NOMO-1 treated with DMSO at 0.1 percent for 48 hours (cell line): ENCODE results near the gene GZMM.
"Not testable (repeated sequence)": the region's sequence is repeated elsewhere in the genome, so short reads cannot be mapped to it uniquely, and the experiment has no call there.

Source experiments
- DNase-seq: peaks from one replicate; lab custom pipeline; 2025; ENCODE audit not compliant: unreplicated experiment; lab: John Stamatoyannopoulos, UW

Gene GZMM

GRCh38 chr19:580274-580835 lies 36.5 kb downstream of the GZMM start:
- DNase-seq, result no peak

DNA sequence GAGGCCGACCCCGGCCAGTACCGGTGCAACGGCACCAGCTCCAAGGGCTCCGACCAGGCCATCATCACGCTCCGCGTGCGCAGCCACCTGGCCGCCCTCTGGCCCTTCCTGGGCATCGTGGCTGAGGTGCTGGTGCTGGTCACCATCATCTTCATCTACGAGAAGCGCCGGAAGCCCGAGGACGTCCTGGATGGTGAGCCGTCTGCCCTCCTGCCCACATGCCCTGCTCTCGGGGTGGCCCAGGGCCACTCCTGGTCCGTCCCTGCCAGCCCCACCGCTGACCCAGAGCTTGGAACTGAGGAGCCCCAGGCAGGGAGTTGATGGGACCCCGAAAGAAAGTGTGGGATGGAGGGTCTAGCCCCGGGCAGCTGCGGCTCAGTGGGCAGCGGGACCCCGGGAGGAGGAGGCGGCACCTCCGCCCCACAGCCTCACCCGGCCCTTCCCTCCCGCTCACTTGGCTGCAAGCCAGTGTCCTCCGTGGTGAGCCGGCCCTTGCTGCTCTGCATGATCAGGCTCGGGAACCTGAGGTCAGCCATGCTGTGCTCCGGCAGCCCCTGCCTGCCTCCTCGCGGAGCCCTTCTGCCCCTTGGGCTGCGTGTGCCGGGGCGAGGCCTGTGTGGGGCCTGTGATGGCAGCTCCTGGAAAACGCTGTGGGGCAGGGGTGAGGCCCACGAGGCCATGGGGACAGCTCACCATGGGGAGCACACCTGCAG lies 37.7 kb downstream of the GZMM start:
- DNase-seq, result no peak

DNA sequence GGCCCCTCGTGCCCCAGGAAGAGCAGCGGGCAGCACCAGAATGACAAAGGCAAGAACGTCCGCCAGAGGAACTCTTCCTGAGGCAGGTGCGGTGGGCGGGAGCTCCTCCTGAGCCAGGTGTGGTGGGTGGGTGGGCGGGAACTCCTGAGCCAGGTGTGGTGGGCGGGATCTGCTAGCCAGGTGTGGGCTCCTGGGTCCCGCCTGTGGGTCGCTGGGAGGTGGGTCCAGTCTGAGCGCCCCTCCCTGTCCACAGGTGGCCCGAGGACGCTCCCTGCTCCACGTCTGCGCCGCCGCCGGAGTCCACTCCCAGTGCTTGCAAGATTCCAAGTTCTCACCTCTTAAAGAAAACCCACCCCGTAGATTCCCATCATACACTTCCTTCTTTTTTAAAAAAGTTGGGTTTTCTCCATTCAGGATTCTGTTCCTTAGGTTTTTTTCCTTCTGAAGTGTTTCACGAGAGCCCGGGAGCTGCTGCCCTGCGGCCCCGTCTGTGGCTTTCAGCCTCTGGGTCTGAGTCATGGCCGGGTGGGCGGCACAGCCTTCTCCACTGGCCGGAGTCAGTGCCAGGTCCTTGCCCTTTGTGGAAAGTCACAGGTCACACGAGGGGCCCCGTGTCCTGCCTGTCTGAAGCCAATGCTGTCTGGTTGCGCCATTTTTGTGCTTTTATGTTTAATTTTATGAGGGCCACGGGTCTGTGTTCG lies 38.8 kb downstream of the GZMM start:
- DNase-seq, result no peak

- DNase-seq, result no peak
Observed at GRCh38 chr19:583198-583967, 39.5 kb downstream of the GZMM start.

- no peak for DNase-seq
Observed at GRCh38 chr19:583968-584239, 40.1 kb downstream of the GZMM start.

GRCh38 chr19:584240-585001 lies 40.6 kb downstream of the GZMM start:
- DNase-seq, result no peak

DNA sequence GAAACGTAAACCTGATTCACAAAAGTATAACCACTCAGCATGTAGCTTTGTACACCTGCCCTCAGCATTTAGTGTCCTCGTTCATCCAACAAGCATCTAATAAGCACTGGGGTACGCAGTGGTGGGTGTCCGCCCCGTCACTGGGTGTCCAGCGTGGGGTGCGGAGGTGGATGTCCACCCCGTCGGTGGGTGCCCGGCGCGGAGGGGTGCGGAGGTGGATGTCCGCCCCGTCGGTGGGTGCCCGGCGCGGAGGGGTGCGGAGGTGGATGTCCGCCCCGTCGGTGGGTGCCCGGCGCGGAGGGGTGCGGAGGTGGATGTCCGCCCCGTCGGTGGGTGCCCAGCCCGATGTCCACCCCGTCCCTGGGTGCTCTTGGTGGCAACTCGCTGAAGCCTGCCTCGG lies 41.3 kb downstream of the GZMM start:
- DNase-seq, result not testable (repeated sequence)

DNA sequence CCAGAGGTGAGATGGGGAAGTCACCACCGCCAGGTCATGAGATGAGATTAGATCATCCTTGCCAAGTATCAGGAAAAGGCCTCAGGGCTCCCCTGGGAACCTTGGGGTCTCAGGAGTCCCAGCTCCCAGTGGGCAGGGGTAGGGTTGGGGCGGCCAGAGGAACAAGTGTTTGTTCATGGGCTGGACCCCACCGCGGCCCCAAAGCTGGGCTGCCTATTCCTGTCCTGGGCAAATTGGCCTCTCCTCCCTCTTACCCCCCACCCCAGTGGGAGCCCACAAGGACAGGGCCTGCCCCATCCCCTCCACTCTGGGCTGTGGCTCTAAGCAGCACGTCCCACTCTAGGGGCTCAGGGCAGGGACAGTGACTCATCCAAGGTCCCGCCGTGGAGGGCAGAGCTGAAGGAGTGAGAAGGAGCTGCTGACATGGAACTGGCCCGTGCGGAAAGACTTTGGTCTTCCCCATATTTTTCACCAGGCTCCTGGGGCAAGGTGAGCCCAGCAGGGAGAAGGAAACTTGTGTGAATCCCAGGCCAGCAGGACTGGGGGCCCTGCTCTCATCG lies 41.8 kb downstream of the GZMM start:
- no peak for DNase-seq

DNA sequence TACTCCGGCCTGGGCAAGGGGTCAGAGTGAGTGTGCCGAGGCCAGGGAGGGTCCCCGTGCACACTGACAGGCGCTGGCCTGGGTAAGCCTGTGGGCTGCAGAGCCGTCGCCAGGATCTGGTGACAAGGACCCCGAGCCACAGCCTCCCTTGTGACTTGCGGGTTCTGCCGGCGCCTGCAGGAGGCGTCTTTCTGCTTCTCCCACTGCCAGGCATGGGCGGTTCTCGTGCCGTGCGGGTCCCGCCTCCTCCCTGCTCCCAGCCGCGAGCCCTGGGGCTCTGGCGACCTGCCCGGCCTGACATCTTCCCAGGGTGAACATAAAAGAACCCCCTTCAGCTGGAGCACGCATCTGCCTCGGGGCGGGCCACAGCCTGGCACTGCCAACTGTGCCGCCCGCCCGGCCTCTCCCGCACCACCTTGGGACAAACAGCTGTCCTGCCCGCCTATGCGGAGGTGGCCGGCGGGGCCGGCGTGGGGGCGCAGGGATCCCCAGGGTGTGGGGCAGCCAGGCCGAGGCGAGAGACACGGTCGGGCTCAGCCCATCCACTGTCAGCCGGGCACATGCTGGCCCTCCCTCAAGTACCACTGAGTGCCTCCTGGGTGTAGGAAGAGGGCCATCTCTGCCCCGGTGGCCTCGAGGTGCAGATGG lies 44.4 kb downstream of the GZMM start:
- DNase-seq, result peak; percentile 52

GRCh38 chr19:588741-589692 lies 45.2 kb downstream of the GZMM start:
- no peak for DNase-seq

DNA sequence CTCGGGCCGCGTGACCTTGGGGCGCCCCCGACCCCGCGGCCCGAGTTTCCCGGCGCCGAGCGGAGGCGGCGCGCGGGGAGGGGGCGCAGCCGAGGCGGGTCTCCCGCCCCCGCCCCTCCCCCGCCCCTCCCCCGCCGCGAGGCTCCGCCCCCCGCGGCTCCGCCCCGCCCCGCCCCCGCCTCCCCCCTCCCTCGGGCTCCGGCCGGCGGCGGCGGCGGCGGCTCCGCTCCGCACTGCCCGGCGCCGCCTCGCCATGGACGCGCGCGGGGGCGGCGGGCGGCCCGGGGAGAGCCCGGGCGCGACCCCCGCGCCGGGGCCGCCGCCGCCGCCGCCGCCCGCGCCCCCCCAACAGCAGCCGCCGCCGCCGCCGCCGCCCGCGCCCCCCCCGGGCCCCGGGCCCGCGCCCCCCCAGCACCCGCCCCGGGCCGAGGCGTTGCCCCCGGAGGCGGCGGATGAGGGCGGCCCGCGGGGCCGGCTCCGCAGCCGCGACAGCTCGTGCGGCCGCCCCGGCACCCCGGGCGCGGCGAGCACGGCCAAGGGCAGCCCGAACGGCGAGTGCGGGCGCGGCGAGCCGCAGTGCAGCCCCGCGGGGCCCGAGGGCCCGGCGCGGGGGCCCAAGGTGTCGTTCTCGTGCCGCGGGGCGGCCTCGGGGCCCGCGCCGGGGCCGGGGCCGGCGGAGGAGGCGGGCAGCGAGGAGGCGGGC lies 46.0 kb downstream of the GZMM start, which contains the start of gene HCN2:
HCN2 (plus strand) TSS at position 189 of the 703 bp plus-strand sequence; CDS start at position 254, 65 bp downstream.
- DNase-seq, result no peak

GRCh38 chr19:590396-590745 lies 46.5 kb downstream of the GZMM start:
- DNase-seq, result no peak

- DNase-seq, result no peak
Observed at GRCh38 chr19:590750-591098, 46.9 kb downstream of the GZMM start.

- no peak for DNase-seq
Observed at GRCh38 chr19:591099-591958, 47.5 kb downstream of the GZMM start.

- DNase-seq, result no peak
Observed at GRCh38 chr19:592101-592500, 48.2 kb downstream of the GZMM start.

GRCh38 chr19:593055-593454 lies 49.2 kb downstream of the GZMM start:
- no peak for DNase-seq

DNA sequence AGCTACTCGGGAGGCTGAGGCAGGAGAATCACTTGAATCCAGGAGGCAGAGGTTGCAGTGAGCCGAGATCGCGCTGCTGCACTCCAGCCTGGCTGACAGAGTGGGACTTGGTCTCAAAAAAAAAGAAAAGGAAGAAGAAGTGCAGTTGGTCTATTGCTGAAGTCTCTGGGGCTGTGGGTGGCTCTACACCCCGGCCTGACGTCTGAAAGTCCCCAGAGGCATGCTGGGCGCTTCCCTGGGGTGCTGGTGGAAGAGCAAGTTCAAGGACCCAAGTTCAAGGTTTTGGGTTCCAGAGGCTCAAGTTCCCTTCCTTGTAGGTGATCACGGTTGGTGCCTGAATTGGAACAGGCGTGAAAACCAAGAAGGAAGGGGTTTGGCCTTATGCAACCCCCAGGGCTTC lies 49.7 kb downstream of the GZMM start:
- DNase-seq, result no peak
